IMR-90 (cell line): ENCODE data around the gene ATP11A. TPM values are rescaled to one million over a fixed set of nuclear protein-coding genes. Genes with fewer than 3 reads are reported as not detected.

ENCODE experiments used
- ATAC-seq: fragments of 200-7000 bp; cut with Tn5 transposase; 2 replicates; pipeline ENCODE4 v1.9.1; 2020; ENCODE audit warnings: low read depth, mild to moderate bottlenecking, moderate library complexity
- BruUV-seq: library from RNA; stranded (reverse); fragments of 400-500 nt; replicated peaks from 2 replicates; lab custom pipeline; 2021; lab: Mats Ljungman, UMichigan
- CTCF ChIA-PET: fragments of 300-600 bp; formaldehyde crosslinking; extraction: SDS; loops from one replicate; lab custom pipeline; 2021; ENCODE audit warnings: antibody characterized with exemption; lab: Yijun Ruan, JAX
- POLR2A ChIA-PET: fragments of 300-600 bp; sonication (Branson Sonifier 250); formaldehyde crosslinking; loops from one replicate; lab custom pipeline; 2022; ENCODE audit warnings: antibody characterized with exemption; ENCODE audit not compliant: unreplicated experiment; lab: Charles Lee
- DNase-seq: peaks from one replicate; pipeline ENCODE4 v3.0.0; 2013
- H2AFZ ChIP-seq: replicated peaks from 2 replicates; pipeline ENCODE3; 2013; ENCODE audit warnings: low read length, mild to moderate bottlenecking; ENCODE audit not compliant: poor library complexity
- H2AK5ac ChIP-seq: 2 replicates; pipeline ENCODE4 v1.6.1; 2013; ENCODE audit warnings: low read depth, low read length, inconsistent platforms
- H2AK9ac ChIP-seq: replicated peaks from 2 replicates; pipeline ENCODE3; 2013; ENCODE audit warnings: mild to moderate bottlenecking, low read depth, low read length, moderate library complexity; ENCODE audit not compliant: poor library complexity
- H2BK120ac ChIP-seq: 2 replicates; pipeline ENCODE4 v1.6.1; 2013; ENCODE audit warnings: low read depth, low read length, inconsistent platforms
- H2BK15ac ChIP-seq: 3 replicates; pipeline ENCODE4 v1.6.1; 2013; ENCODE audit warnings: low read depth, low read length, inconsistent platforms
- H2BK20ac ChIP-seq: 2 replicates; pipeline ENCODE4 v1.6.1; 2013; ENCODE audit warnings: low read depth, mild to moderate bottlenecking, inconsistent platforms, low read length, moderate library complexity
- H2BK5ac ChIP-seq: 2 replicates; pipeline ENCODE4 v1.6.1; 2013; ENCODE audit warnings: mild to moderate bottlenecking, low read depth, low read length, inconsistent platforms; ENCODE audit not compliant: poor library complexity, severe bottlenecking
- H3K14ac ChIP-seq: replicated peaks from 2 replicates; pipeline ENCODE4 v1.6.1; 2013; ENCODE audit warnings: low read depth, low read length, inconsistent platforms
- H3K18ac ChIP-seq: 2 replicates; pipeline ENCODE4 v1.6.1; 2013; ENCODE audit warnings: low read depth, low read length, control low read depth
- H3K23ac ChIP-seq: 2 replicates; pipeline ENCODE4 v1.6.1; 2013; ENCODE audit warnings: low read depth, low read length, inconsistent platforms
- H3K27ac ChIP-seq: 2 replicates; pipeline ENCODE4 v1.5.1; 2013; ENCODE audit warnings: mild to moderate bottlenecking, control low read depth, low read length; ENCODE audit not compliant: insufficient read depth
- H3K27me3 ChIP-seq: 2 replicates; pipeline ENCODE4 v1.6.1; 2013; ENCODE audit warnings: low read length; ENCODE audit not compliant: control insufficient read depth, insufficient read depth
- H3K36me3 ChIP-seq: 2 replicates; pipeline ENCODE4 v1.6.1; 2013; ENCODE audit warnings: low read length, mixed read lengths; ENCODE audit not compliant: control insufficient read depth, insufficient read depth
- H3K4ac ChIP-seq: 2 replicates; pipeline ENCODE4 v1.6.1; 2013; ENCODE audit warnings: low read depth, low read length, inconsistent platforms
- H3K4me1 ChIP-seq: 2 replicates; pipeline ENCODE4 v1.6.1; 2013; ENCODE audit warnings: low read length, mixed read lengths; ENCODE audit not compliant: control insufficient read depth, insufficient read depth
- H3K4me2 ChIP-seq: 2 replicates; pipeline ENCODE4 v1.6.1; 2013; ENCODE audit warnings: low read depth, mild to moderate bottlenecking, control low read depth, low read length, moderate library complexity
- H3K4me3 ChIP-seq: 2 replicates; pipeline ENCODE4 v1.5.1; 2013; ENCODE audit warnings: low read depth, mild to moderate bottlenecking, control low read depth, low read length, moderate library complexity; ENCODE audit not compliant: insufficient read depth
- H3K56ac ChIP-seq: 2 replicates; pipeline ENCODE4 v1.6.1; 2013; ENCODE audit warnings: low read length, inconsistent platforms; ENCODE audit not compliant: insufficient read depth; ENCODE audit errors: extremely low read depth
- H3K79me1 ChIP-seq, 2 experiments: 2 replicates each; pipeline ENCODE4 v1.6.1; 2013; ENCODE audit warnings: low read length in 2 of 2, inconsistent platforms in 1 of 2, low read depth in 1 of 2
- H3K9ac ChIP-seq: 2 replicates; pipeline ENCODE4 v1.6.1; 2013; ENCODE audit warnings: low read depth, low read length, control low read depth
- H3K9me1 ChIP-seq: 2 replicates; pipeline ENCODE4 v1.6.1; 2013; ENCODE audit warnings: low read length, inconsistent platforms; ENCODE audit not compliant: insufficient read depth
- H3K9me3 ChIP-seq: 2 replicates; pipeline ENCODE4 v1.6.1; 2013; ENCODE audit warnings: low read length; ENCODE audit not compliant: control insufficient read depth, insufficient read depth
- H4K20me1 ChIP-seq: 2 replicates; pipeline ENCODE4 v1.6.1; 2013; ENCODE audit warnings: low read length, inconsistent platforms; ENCODE audit not compliant: insufficient read depth
- H4K5ac ChIP-seq: 2 replicates; pipeline ENCODE4 v1.6.1; 2013; ENCODE audit warnings: mild to moderate bottlenecking, low read depth, low read length, control low read depth
- H4K8ac ChIP-seq, 2 experiments: 2 replicates each; pipeline ENCODE4 v1.6.1; 2013; ENCODE audit warnings: low read depth in 2 of 2, low read length in 2 of 2, control low read depth in 1 of 2, inconsistent platforms in 1 of 2
- H4K91ac ChIP-seq: 2 replicates; pipeline ENCODE4 v1.6.1; 2013; ENCODE audit warnings: low read depth, low read length, inconsistent platforms; ENCODE audit not compliant: insufficient read depth
- BHLHE40 ChIP-seq: fragments of 150-350 bp; IDR thresholded peaks from 2 replicates; pipeline ENCODE4 v1.6.1; 2016; ENCODE audit warnings: mild to moderate bottlenecking, low read depth, low read length
- CEBPB ChIP-seq: IDR thresholded peaks from 2 replicates; pipeline ENCODE4 v1.6.1; 2012; ENCODE audit warnings: low read depth, low read length, improper control_type of control experiment
- CHD1 ChIP-seq: IDR thresholded peaks from 2 replicates; pipeline ENCODE4 v1.6.1; 2012; ENCODE audit warnings: low read depth, low read length, improper control_type of control experiment
- CTCF ChIP-seq: conservative IDR thresholded peaks from 2 replicates; pipeline ENCODE4 v1.5.1; 2012; ENCODE audit warnings: mild to moderate bottlenecking, low read depth, low read length, improper control_type of control experiment
- ELK1 ChIP-seq: fragments of 150-350 bp; IDR thresholded peaks from 2 replicates; pipeline ENCODE4 v1.6.1; 2016; ENCODE audit warnings: low read depth, mild to moderate bottlenecking, low read length, moderate library complexity, borderline replicate concordance
- FOS ChIP-seq: fragments of 150-350 bp; IDR thresholded peaks from 2 replicates; pipeline ENCODE4 v1.6.1; 2016; ENCODE audit warnings: low read depth, low read length
- MAFK ChIP-seq: IDR thresholded peaks from 2 replicates; pipeline ENCODE4 v1.6.1; 2012; ENCODE audit warnings: low read depth, low read length, improper control_type of control experiment
- MAZ ChIP-seq: IDR thresholded peaks from 2 replicates; pipeline ENCODE4 v1.6.1; 2012; ENCODE audit warnings: low read depth, mild to moderate bottlenecking, low read length, improper control_type of control experiment, moderate library complexity, borderline replicate concordance
- MXI1 ChIP-seq: IDR thresholded peaks from 2 replicates; pipeline ENCODE4 v1.6.1; 2012; ENCODE audit warnings: low read depth, mild to moderate bottlenecking, low read length, moderate library complexity, borderline replicate concordance
- NFE2L2 ChIP-seq: fragments of 150-350 bp; IDR thresholded peaks from 2 replicates; pipeline ENCODE4 v1.6.1; 2016; ENCODE audit warnings: low read depth, mild to moderate bottlenecking, low read length
- POLR2A ChIP-seq: IDR thresholded peaks from 2 replicates; pipeline ENCODE4 v1.6.1; 2012; ENCODE audit warnings: mild to moderate bottlenecking, low read depth, low read length
- RAD21 ChIP-seq: IDR thresholded peaks from 2 replicates; pipeline ENCODE4 v1.6.1; 2012; ENCODE audit warnings: low read length, improper control_type of control experiment
- RCOR1 ChIP-seq: IDR thresholded peaks from 2 replicates; pipeline ENCODE4 v1.6.1; 2012; ENCODE audit warnings: mild to moderate bottlenecking, low read length, improper control_type of control experiment; ENCODE audit not compliant: insufficient replicate concordance
- RFX5 ChIP-seq: IDR thresholded peaks from 2 replicates; pipeline ENCODE4 v1.8.0; 2012; ENCODE audit warnings: low read depth, mild to moderate bottlenecking, low read length, moderate library complexity
- SMC3 ChIP-seq: fragments of 150-350 bp; IDR thresholded peaks from 2 replicates; pipeline ENCODE4 v1.6.1; 2016; ENCODE audit warnings: low read depth, mild to moderate bottlenecking, antibody characterized with exemption, low read length, moderate library complexity
- USF2 ChIP-seq: fragments of 150-350 bp; IDR thresholded peaks from 2 replicates; pipeline ENCODE4 v1.6.1; 2017; ENCODE audit warnings: mild to moderate bottlenecking, antibody characterized with exemption, low read length, low read depth
- WGBS, 2 experiments: methylation state at CpG; one replicate each; pipeline versions ENCODE4 v1.1.5 to v1.1.7; 2013; ENCODE audit warnings: missing lambda C conversion rate in 2 of 2; ENCODE audit not compliant: insufficient read length in 1 of 2; ENCODE audit errors: extremely low coverage in 2 of 2; 5-methylcytosine and 5-hydroxymethylcytosine counted together
- dilution Hi-C: fragments of 300-500 bp; cut with HindIII; formaldehyde crosslinking; loops from one replicate; pipeline ENCODE4 v1.14.3; 2018; ENCODE audit warnings: low sequenced_read_pairs; ENCODE audit not compliant: unreplicated experiment
- in situ Hi-C: fragments of 300-500 bp; cut with MboI; formaldehyde crosslinking; loops from 3 replicates; pipeline ENCODE4 v1.14.3; 2019; ENCODE audit warnings: low sequenced_read_pairs, inconsistent platforms, mixed read lengths
- intact Hi-C: fragments of 100-400 bp; cut with micrococcal nuclease; formaldehyde crosslinking; loops from 2 replicates; pipeline ENCODE4 v1.10.0; 2022
- polyA plus RNA-seq, 3 experiments: library from polyadenylated mRNA; depleted of rRNA; stranded (reverse); fragments of >200 nt; gene quantifications; 2 replicates each; pipeline ENCODE4 v1.2.3, GENCODE V29; 2012; ENCODE audit warnings: low replicate concordance in 1 of 3
- total RNA-seq: library from RNA; depleted of rRNA; stranded (reverse); fragments of >200 nt; gene quantifications from 2 replicates; pipeline ENCODE4 v1.2.3, GENCODE V29; 2012

ATP11A gene
- total and polyA plus RNA-seq, 2 of the 4 experiments (the other 2 are of a cell fraction) = 8.4 to 12.0 TPM

DNA sequence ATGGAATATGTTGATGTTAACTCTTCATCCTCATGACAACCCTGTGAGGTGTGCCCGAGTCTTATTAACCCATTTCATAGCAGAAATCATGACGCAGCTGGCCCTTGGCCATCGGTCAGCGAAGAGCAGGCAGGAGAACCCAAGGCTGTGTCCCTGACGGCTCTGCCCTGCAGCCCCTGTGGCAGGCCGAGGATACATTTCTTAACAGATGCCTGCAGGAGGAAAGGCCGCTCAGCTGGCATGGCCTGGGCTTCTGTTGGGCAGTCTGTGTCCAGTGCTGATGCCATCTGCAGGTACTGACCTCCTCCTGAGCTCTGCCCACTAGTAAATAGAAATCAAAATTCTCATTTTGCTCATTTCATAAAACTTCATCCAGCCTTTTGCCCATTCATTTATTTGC is 243.8 kb downstream of the ATP11A start:
- H3K27me3 ChIP-seq = peaks cover 30% of the 10 kb centered on the region
- ATAC-seq (no peak), DNase-seq (no peak)
- intact Hi-C loops (no loop called here), in situ Hi-C loops (loop anchor here (25.0 kb wide), 2 partner anchors 304 to 454 kb away; no protein-coding TSS in a partner anchor), dilution Hi-C loops (no loop called here)
- H3K18ac ChIP-seq = no peak overlapping the region
- TF ChIP-seq MAFK (no peak), MAZ (no peak), RCOR1 (no peak), POLR2A (no peak), USF2 (no peak), CEBPB (no peak), FOS (no peak), CTCF (no peak), RAD21 (no peak), ELK1 (no peak), SMC3 (no peak), BHLHE40 (no peak), MXI1 (no peak), NFE2L2 (no peak), CHD1 (no peak), RFX5 (no peak)
- no TSS peak for BruUV-seq
- peaks cover 7% of the 10 kb centered on the region; the same call in 1 of the 2 replicates for H3K9me1 ChIP-seq
- H4K20me1 ChIP-seq = no peaks in the 10 kb centered on the region
- H2BK15ac ChIP-seq = no peak overlapping the region
- POLR2A ChIA-PET = no interaction called here
- no peak overlapping the region for H2AFZ ChIP-seq
- H3K23ac ChIP-seq = no peak overlapping the region
- no peak overlapping the region for H2BK20ac ChIP-seq
- H3K4me1 ChIP-seq = no peaks in the 10 kb centered on the region
- WGBS, 2 experiments = 88% methylated on average over 5 of the region's 7 CpGs; no CpG with 5 or more reads in 1 of the 2 experiments
- no peak overlapping the region for H2BK120ac ChIP-seq
- CTCF ChIA-PET = interaction anchor here (1.9 kb wide), 1 partner anchor 9 kb away, joined by 4 read pairs; no protein-coding TSS in a partner anchor
- H3K4me3 ChIP-seq = no peak overlapping the region
- no peaks in the 10 kb centered on the region for H3K9me3 ChIP-seq
- no peak overlapping the region for H3K14ac ChIP-seq
- H4K5ac ChIP-seq = no peak overlapping the region
- H3K4ac ChIP-seq = no peak overlapping the region
- no peak overlapping the region for H2AK9ac ChIP-seq
- no peak overlapping the region for H2AK5ac ChIP-seq
- no peak overlapping the region for H2BK5ac ChIP-seq
- no peak overlapping the region for H3K4me2 ChIP-seq
- no peak overlapping the region for H4K91ac ChIP-seq
- no peak overlapping the region for H3K27ac ChIP-seq
- no peak overlapping the region for H3K9ac ChIP-seq
- no peak overlapping the region for H3K56ac ChIP-seq
- no peaks in the 10 kb centered on the region for H3K79me1 ChIP-seq
- no peak overlapping the region for H4K8ac ChIP-seq
- no peaks in the 10 kb centered on the region for H3K36me3 ChIP-seq
